Measurements from ENCODE around the gene ARFIP2. TPM values are rescaled to one million over a fixed set of nuclear protein-coding genes. Genes with fewer than 3 reads are reported as not detected.
"Not testable (repeated sequence)": the region's sequence is repeated elsewhere in the genome, so short reads cannot be mapped to it uniquely, and the experiment has no call there.

The ARFIP2 gene
- total RNA-seq, result 10 to 100 TPM; 38.6 to 39.8 TPM

DNA sequence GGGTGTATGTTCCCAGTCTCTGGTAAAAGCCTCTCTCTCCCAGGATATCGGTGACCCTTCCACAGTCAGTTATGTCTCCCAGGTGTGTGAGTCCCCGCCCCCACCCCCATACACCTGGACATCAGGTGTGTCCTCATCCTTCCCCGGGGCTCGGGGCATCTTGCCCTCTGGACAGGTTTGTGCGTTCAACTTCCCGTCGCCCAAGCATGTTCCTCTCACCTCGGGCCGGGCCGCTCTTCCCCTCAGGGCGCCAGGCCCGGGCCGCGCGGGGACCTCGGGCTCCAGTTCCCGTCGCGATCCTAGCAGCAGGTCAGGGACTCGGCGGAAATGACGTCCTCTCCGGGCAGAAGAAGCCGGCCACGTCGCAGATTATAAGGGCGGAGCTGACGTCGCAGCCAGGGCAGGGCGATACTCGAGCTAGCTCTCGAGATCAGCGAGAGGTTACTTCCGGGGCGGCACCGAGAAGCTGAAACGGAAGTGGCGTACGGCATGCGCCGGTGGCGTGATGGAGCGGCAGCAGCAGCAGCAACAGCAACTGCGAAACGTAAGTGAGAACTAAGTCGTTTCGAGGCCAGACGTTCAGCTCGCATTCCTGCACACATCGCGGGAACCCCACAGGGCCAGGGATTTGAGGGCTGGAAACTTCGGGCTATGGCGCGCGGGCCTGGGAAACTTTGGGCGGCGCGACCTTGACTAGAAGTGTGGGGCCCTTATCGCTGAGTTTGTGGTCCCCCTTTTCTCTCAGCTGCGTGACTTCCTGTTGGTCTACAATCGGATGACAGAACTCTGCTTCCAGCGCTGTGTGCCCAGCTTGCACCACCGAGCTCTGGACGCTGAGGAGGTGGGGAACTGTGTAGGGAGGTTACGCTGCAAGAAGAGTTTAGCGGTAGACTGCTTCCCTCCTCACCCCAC, at the start of gene ARFIP2, which contains the start of gene TIMM10B:
Gene ARFIP2, minus strand, starts transcription at position 320 of the 912 bp plus-strand sequence. CDS start 910 bp downstream, outside the sequence.
Gene TIMM10B, plus strand, starts transcription at position 490 of the 912 bp plus-strand sequence. Its CDS starts 16 bp downstream, at position 506.
- H3K36me3 Mint-ChIP-seq (ENCODE audit: low read depth), result peaks cover 45% of the 10 kb centered on the region
- ChIA-PET CTCF (interaction anchor here (0.7 to 4.8 kb wide), 14 partner anchors 9 to 274 kb away, joined by 3 to 39 read pairs (median 4); partner anchors contain the start of gene MRPL17), POLR2A (interaction anchor here (0.6 to 3.2 kb wide), 23 partner anchors 8 to 202 kb away, joined by 3 to 21 read pairs (median 4); partner anchors contain the start of genes DNHD1, ILK, MRPL17 and RRP8)
- H3K27me3 Mint-ChIP-seq (ENCODE audit: low read depth), result no peaks in the 10 kb centered on the region
- peak within 1 kb of the TSS; percentile 97 for H3K27ac Mint-ChIP-seq
- H3K4me1 Mint-ChIP-seq (ENCODE audit: low read depth), result peaks cover 38% of the 10 kb centered on the region
- H3K4me3 Mint-ChIP-seq, result peak within 1 kb of the TSS; percentile 94
- peak; percentile 99 for DNase-seq
- H3K9me3 Mint-ChIP-seq (ENCODE audit: insufficient read depth), result no peaks in the 10 kb centered on the region
- peak; percentile 96 for ATAC-seq

DNA sequence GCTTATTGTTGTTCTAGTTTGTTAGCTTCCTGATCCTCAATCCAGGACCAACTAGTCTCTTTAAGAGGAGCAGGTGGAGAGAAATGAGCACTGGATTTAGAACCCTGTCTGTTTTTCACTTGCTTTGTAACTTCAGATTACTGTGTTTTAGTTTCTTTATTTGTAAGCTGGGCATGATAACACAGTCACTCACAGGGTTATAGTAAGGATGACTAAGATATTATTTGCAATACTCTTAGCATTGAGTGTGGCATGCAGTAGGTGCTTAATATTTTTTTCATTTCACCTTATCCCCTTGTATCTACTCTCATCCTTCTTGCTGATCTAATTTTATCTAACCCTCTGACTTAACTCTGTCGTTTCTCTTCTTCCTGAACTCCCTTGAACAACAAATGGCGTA, 49.7 kb upstream of the ARFIP2 start:
- Mint-ChIP-seq H3K4me1 (ENCODE audit: low read depth) (peaks cover 19% of the 10 kb centered on the region), H3K27me3 (ENCODE audit: low read depth) (no peaks in the 10 kb centered on the region), H3K4me3 (no peak overlapping the region), H3K27ac (no peak overlapping the region), H3K9me3 (ENCODE audit: insufficient read depth) (no peaks in the 10 kb centered on the region), H3K36me3 (ENCODE audit: low read depth) (peaks cover 15% of the 10 kb centered on the region)
- ChIA-PET POLR2A (interaction anchor here (0.7 kb wide), 1 partner anchor 81 kb away, joined by 3 read pairs; the partner anchor contains the start of gene TAF10), CTCF (interaction anchor here (0.6 to 4.6 kb wide), 52 partner anchors 8 to 241 kb away, joined by 3 to 46 read pairs (median 5); partner anchors contain the start of genes DNHD1, MRPL17, OR2AG2 and TAF10)
- ATAC-seq (no peak), DNase-seq (no peak)

- CTCF ChIA-PET, result interaction anchor here (0.7 to 4.6 kb wide), 9 partner anchors 11 to 230 kb away, joined by 3 to 36 read pairs (median 6); partner anchors contain the start of gene MRPL17
- H3K27me3 Mint-ChIP-seq (ENCODE audit: low read depth), result no peaks in the 10 kb centered on the region
- no peak overlapping the region for H3K27ac Mint-ChIP-seq
- POLR2A ChIA-PET, result interaction anchor here (1.3 kb wide), 1 partner anchor 82 kb away, joined by 3 read pairs; the partner anchor contains the start of gene TAF10
- no peak for DNase-seq
- H3K36me3 Mint-ChIP-seq (ENCODE audit: low read depth), result peaks cover 26% of the 10 kb centered on the region
- no peak overlapping the region for H3K4me3 Mint-ChIP-seq
- H3K9me3 Mint-ChIP-seq (ENCODE audit: insufficient read depth), result no peaks in the 10 kb centered on the region
- no peak for ATAC-seq
- H3K4me1 Mint-ChIP-seq (ENCODE audit: low read depth), result peaks cover 31% of the 10 kb centered on the region
These were observed 48.1 kb upstream of the ARFIP2 start for GRCh38 chr11:6529266-6529665.

GRCh38 chr11:6526411-6527135, 45.4 kb upstream of the ARFIP2 start:
- Mint-ChIP-seq H3K27me3 (ENCODE audit: low read depth) (no peaks in the 10 kb centered on the region), H3K27ac (peak overlapping the region; percentile 93), H3K4me1 (ENCODE audit: low read depth) (peaks cover 39% of the 10 kb centered on the region), H3K4me3 (peak overlapping the region; percentile 70), H3K36me3 (ENCODE audit: low read depth) (peaks cover 29% of the 10 kb centered on the region), H3K9me3 (ENCODE audit: insufficient read depth) (no peaks in the 10 kb centered on the region)
- DNase-seq (no peak), ATAC-seq (peak; percentile 32)
- ChIA-PET POLR2A (interaction anchor here (1.1 kb wide), 1 partner anchor 92 kb away, joined by 4 read pairs; the partner anchor contains the start of gene TPP1), CTCF (interaction anchor here (0.6 to 4.3 kb wide), 8 partner anchors 19 to 229 kb away, joined by 3 to 37 read pairs (median 3); partner anchors contain the start of gene TAF10)

- no peak overlapping the region for H3K4me3 Mint-ChIP-seq
- POLR2A ChIA-PET, result no interaction called here
- H3K9me3 Mint-ChIP-seq (ENCODE audit: insufficient read depth), result no peaks in the 10 kb centered on the region
- H3K27ac Mint-ChIP-seq, result no peak overlapping the region
- ATAC-seq (no peak), DNase-seq (no peak)
- H3K4me1 Mint-ChIP-seq (ENCODE audit: low read depth), result peaks cover 39% of the 10 kb centered on the region
- H3K27me3 Mint-ChIP-seq (ENCODE audit: low read depth), result no peaks in the 10 kb centered on the region
- H3K36me3 Mint-ChIP-seq (ENCODE audit: low read depth), result peaks cover 38% of the 10 kb centered on the region
- CTCF ChIA-PET, result interaction anchor here (1.0 to 4.3 kb wide), 6 partner anchors 8 to 160 kb away, joined by 3 to 37 read pairs (median 12); partner anchors contain the start of genes MRPL17 and TAF10
These were observed 42.1 kb upstream of the ARFIP2 start for GRCh38 chr11:6523253-6523652.

GRCh38 chr11:6521946-6522345, 40.8 kb upstream of the ARFIP2 start:
- Mint-ChIP-seq H3K36me3 (ENCODE audit: low read depth) (peaks cover 37% of the 10 kb centered on the region), H3K4me1 (ENCODE audit: low read depth) (peaks cover 31% of the 10 kb centered on the region)
- ATAC-seq; H3K27ac Mint-ChIP-seq; DNase-seq; POLR2A ChIA-PET; H3K27me3 Mint-ChIP-seq (ENCODE audit: low read depth); H3K4me3 Mint-ChIP-seq; H3K9me3 Mint-ChIP-seq (ENCODE audit: insufficient read depth): not testable (repeated sequence)
- CTCF ChIA-PET, result interaction anchor here (1.0 to 2.2 kb wide), 3 partner anchors 9 to 161 kb away, joined by 3 to 9 read pairs (median 5); partner anchors contain the start of genes MRPL17 and TAF10

DNA sequence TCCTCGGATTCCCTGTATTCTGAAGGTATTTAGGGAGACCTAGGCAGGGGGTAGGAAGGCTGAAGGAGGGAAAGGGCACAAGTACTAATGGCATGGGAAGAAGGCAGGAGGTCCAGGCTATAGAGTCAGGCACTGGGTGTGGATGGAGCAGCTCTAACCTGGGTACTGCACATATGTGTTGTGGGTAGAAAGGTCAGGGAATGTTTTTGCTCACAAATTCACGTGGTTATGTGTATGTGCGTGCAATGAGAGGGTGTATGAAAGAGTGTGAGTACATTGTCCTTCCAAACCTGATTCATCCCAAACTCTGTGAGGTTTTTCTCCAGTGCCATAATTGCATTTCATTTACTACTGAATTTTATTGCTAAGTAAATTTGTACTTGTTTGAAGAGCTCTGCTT, 39.1 kb upstream of the ARFIP2 start:
- H3K36me3 Mint-ChIP-seq (ENCODE audit: low read depth), result peaks cover 35% of the 10 kb centered on the region
- ChIA-PET CTCF (interaction anchor here (1.5 to 2.2 kb wide), 2 partner anchors 13 to 163 kb away, joined by 4 to 5 read pairs; partner anchors contain the start of gene MRPL17), POLR2A (no interaction called here)
- H3K4me1 Mint-ChIP-seq (ENCODE audit: low read depth), result peaks cover 18% of the 10 kb centered on the region
- no peak overlapping the region for H3K27ac Mint-ChIP-seq
- H3K4me3 Mint-ChIP-seq, result no peak overlapping the region
- H3K27me3 Mint-ChIP-seq (ENCODE audit: low read depth), result no peaks in the 10 kb centered on the region
- no peaks in the 10 kb centered on the region for H3K9me3 Mint-ChIP-seq (ENCODE audit: insufficient read depth)
- ATAC-seq (no peak), DNase-seq (no peak)

GRCh38 chr11:6516865-6517264, 35.7 kb upstream of the ARFIP2 start:
- ChIA-PET POLR2A (no interaction called here), CTCF (no interaction called here)
- H3K4me1 Mint-ChIP-seq (ENCODE audit: low read depth), result no peaks in the 10 kb centered on the region
- no peaks in the 10 kb centered on the region for H3K27me3 Mint-ChIP-seq (ENCODE audit: low read depth)
- ATAC-seq (no peak), DNase-seq (no peak)
- peaks cover 30% of the 10 kb centered on the region for H3K36me3 Mint-ChIP-seq (ENCODE audit: low read depth)
- H3K27ac Mint-ChIP-seq, result no peak overlapping the region
- no peaks in the 10 kb centered on the region for H3K9me3 Mint-ChIP-seq (ENCODE audit: insufficient read depth)
- no peak overlapping the region for H3K4me3 Mint-ChIP-seq

GRCh38 chr11:6505577-6506240, 24.6 kb upstream of the ARFIP2 start:
- ATAC-seq, result peak; percentile 72
- Mint-ChIP-seq H3K36me3 (ENCODE audit: low read depth) (peaks cover 25% of the 10 kb centered on the region), H3K4me3 (no peak overlapping the region), H3K27ac (no peak overlapping the region), H3K4me1 (ENCODE audit: low read depth) (peaks cover 7% of the 10 kb centered on the region), H3K9me3 (ENCODE audit: insufficient read depth) (no peaks in the 10 kb centered on the region), H3K27me3 (ENCODE audit: low read depth) (no peaks in the 10 kb centered on the region)
- POLR2A ChIA-PET, result no interaction called here
- peak; percentile 41 for DNase-seq
- CTCF ChIA-PET, result interaction anchor here (0.6 to 6.3 kb wide), 28 partner anchors 11 to 183 kb away, joined by 3 to 126 read pairs (median 5); partner anchors contain the start of genes ARFIP2, SMPD1 and TIMM10B

DNA sequence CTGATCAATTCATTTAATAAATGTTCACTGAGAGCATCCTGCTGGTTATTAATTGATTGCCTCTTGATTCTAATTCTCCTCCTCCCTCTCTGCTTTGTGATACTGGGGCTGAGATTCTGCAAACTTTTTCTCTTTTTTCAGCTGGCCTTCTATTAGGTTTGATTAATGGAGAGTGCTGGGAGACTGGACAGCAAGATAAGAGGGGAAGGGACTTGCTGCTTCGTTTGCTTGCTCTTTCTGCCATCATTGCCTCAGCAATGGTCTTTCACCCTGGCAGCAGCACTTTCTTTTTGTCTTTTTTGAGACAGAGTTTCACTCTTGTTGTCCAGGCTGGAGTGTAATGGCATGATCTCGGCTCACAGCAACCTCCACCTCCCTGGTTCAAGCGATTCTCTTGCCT, 23.0 kb upstream of the ARFIP2 start:
- DNase-seq (no peak), ATAC-seq (no peak)
- POLR2A ChIA-PET, result no interaction called here
- Mint-ChIP-seq H3K9me3 (ENCODE audit: insufficient read depth) (no peaks in the 10 kb centered on the region), H3K27me3 (ENCODE audit: low read depth) (no peaks in the 10 kb centered on the region), H3K4me3 (no peak overlapping the region), H3K27ac (no peak overlapping the region), H3K4me1 (ENCODE audit: low read depth) (peaks cover 13% of the 10 kb centered on the region), H3K36me3 (ENCODE audit: low read depth) (peaks cover 22% of the 10 kb centered on the region)
- CTCF ChIA-PET, result interaction anchor here (0.9 to 6.3 kb wide), 10 partner anchors 9 to 141 kb away, joined by 3 to 126 read pairs (median 6); no protein-coding TSS in a partner anchor

All from activated CD8-positive, alpha-beta T cell treated with anti-CD3 and anti-CD28 coated beads, Interleukin-2, amount 10 ng/mL, durations not matched to agents 7 days and 5 days (primary cell).